Muscle of leg (tissue), 11 donors: ENCODE measurements around the gene NRDE2. TPM values are rescaled to one million over a fixed set of nuclear protein-coding genes. Genes with fewer than 3 reads are reported as not detected.

Experiments
- DNase-seq: peaks from one replicate; pipeline ENCODE4 v3.0.0; 2013
- H3K27ac ChIP-seq: one replicate; pipeline ENCODE4 v1.5.1; 2013; ENCODE audit warnings: mild to moderate bottlenecking, low read length, control low read depth
- H3K27me3 ChIP-seq: one replicate; pipeline ENCODE4 v1.6.1; 2013; ENCODE audit warnings: low read length; ENCODE audit not compliant: control insufficient read depth, insufficient read depth
- H3K36me3 ChIP-seq: one replicate; pipeline ENCODE4 v1.6.1; 2013; ENCODE audit warnings: low read length; ENCODE audit not compliant: control insufficient read depth, insufficient read depth
- H3K4me1 ChIP-seq: one replicate; pipeline ENCODE4 v1.6.1; 2013; ENCODE audit warnings: low read length; ENCODE audit not compliant: control insufficient read depth, insufficient read depth
- H3K4me3 ChIP-seq: one replicate; pipeline ENCODE4 v1.5.1; 2013; ENCODE audit warnings: low read length, control low read depth
- H3K9me3 ChIP-seq: replicated peaks from 2 replicates; pipeline ENCODE4 v1.6.1; 2013; ENCODE audit warnings: low read depth, low read length; ENCODE audit not compliant: control insufficient read depth
- WGBS: methylation state at CpG from one replicate; pipeline ENCODE4 v1.1.5; 2013; ENCODE audit warnings: missing lambda C conversion rate; ENCODE audit not compliant: insufficient coverage; 5-methylcytosine and 5-hydroxymethylcytosine counted together
- polyA plus RNA-seq, 8 donors: library from polyadenylated mRNA; unstranded; fragments of 120-200 nt; gene quantifications; one replicate each; pipeline versions ENCODE4 v1.2.1 to v1.2.3, GENCODE V29; 2013; ENCODE audit warnings: inconsistent platforms in 1 of 8, low replicate concordance in 1 of 8; ENCODE audit not compliant: insufficient read length in 8 of 8, insufficient read depth in 1 of 8
- total RNA-seq: library from RNA; stranded (reverse); fragments of 120-200 nt; gene quantifications from one replicate; pipeline ENCODE4 v1.2.4, GENCODE V29; 2013

The NRDE2 gene
- total and polyA plus RNA-seq, 9 donors: 7.5 to 10.9 (median 8.8) TPM

- no peaks in the 10 kb centered on the region for H3K36me3 ChIP-seq
- 80% methylated on average over 3 of the region's 7 CpGs for WGBS
- no peak overlapping the region for H3K27ac ChIP-seq
- H3K27me3 ChIP-seq: peaks cover 6% of the 10 kb centered on the region
- H3K4me3 ChIP-seq: no peak overlapping the region
- no peaks in the 10 kb centered on the region for H3K9me3 ChIP-seq
- no peaks in the 10 kb centered on the region for H3K4me1 ChIP-seq
- no peak for DNase-seq
Measured at GRCh38 chr14:90361865-90362557, 30.3 kb upstream of the NRDE2 start.

GRCh38 chr14:90358359-90358758 is 26.6 kb upstream of the NRDE2 start:
- 81% methylated on average over 3 of the region's 4 CpGs for WGBS
- H3K27me3 ChIP-seq: peaks cover 6% of the 10 kb centered on the region

GRCh38 chr14:90356925-90357324 is 25.2 kb upstream of the NRDE2 start:
- Histone ChIP-seq H3K4me3 (no peak overlapping the region), H3K36me3 (no peaks in the 10 kb centered on the region), H3K9me3 (no peaks in the 10 kb centered on the region), H3K27me3 (peaks cover 2% of the 10 kb centered on the region), H3K4me1 (peaks cover 3% of the 10 kb centered on the region), H3K27ac (no peak overlapping the region)
- no peak for DNase-seq
- WGBS: no CpG with 5 or more reads among the region's 1 CpG

More at GRCh38 chr14:90358359-90358758, 26.6 kb upstream of the NRDE2 start:
- no peak overlapping the region for H3K27ac ChIP-seq
- H3K36me3 ChIP-seq: no peaks in the 10 kb centered on the region
- H3K9me3 ChIP-seq: no peaks in the 10 kb centered on the region
- no peak overlapping the region for H3K4me3 ChIP-seq
- H3K4me1 ChIP-seq: peaks cover 3% of the 10 kb centered on the region
- no peak for DNase-seq

- no peak for DNase-seq
- Histone ChIP-seq H3K27ac (no peak overlapping the region), H3K9me3 (no peaks in the 10 kb centered on the region), H3K36me3 (no peaks in the 10 kb centered on the region), H3K27me3 (peaks cover 2% of the 10 kb centered on the region), H3K4me1 (peaks cover 3% of the 10 kb centered on the region), H3K4me3 (no peak overlapping the region)
- WGBS: 59% methylated on average over 5 of the region's 8 CpGs
Measured at GRCh38 chr14:90355540-90356518, 24.1 kb upstream of the NRDE2 start.

GRCh38 chr14:90354551-90355298 is 23.0 kb upstream of the NRDE2 start:
- Histone ChIP-seq H3K36me3 (no peaks in the 10 kb centered on the region), H3K27me3 (peaks cover 2% of the 10 kb centered on the region), H3K4me3 (no peak overlapping the region), H3K9me3 (no peaks in the 10 kb centered on the region), H3K4me1 (peaks cover 3% of the 10 kb centered on the region), H3K27ac (no peak overlapping the region)
- WGBS: 67% methylated on average over 9 of the region's 16 CpGs
- DNase-seq: peak; percentile 16

GRCh38 chr14:90349739-90350138 is 18.0 kb upstream of the NRDE2 start:
- Histone ChIP-seq H3K27me3 (peaks cover 2% of the 10 kb centered on the region), H3K4me1 (peaks cover 3% of the 10 kb centered on the region), H3K27ac (no peak overlapping the region), H3K4me3 (no peak overlapping the region), H3K36me3 (no peaks in the 10 kb centered on the region), H3K9me3 (no peaks in the 10 kb centered on the region)
- 42% methylated on average over 4 of the region's 4 CpGs for WGBS
- DNase-seq: no peak

GRCh38 chr14:90348270-90348669 is 16.5 kb upstream of the NRDE2 start:
- Histone ChIP-seq H3K4me3 (no peak overlapping the region), H3K4me1 (no peaks in the 10 kb centered on the region), H3K36me3 (no peaks in the 10 kb centered on the region), H3K9me3 (no peaks in the 10 kb centered on the region), H3K27me3 (peaks cover 2% of the 10 kb centered on the region), H3K27ac (no peak overlapping the region)
- WGBS: no CpG with 5 or more reads among the region's 2 CpGs
- no peak for DNase-seq

- H3K9me3 ChIP-seq: no peaks in the 10 kb centered on the region
- H3K36me3 ChIP-seq: no peaks in the 10 kb centered on the region
- no peak for DNase-seq
- H3K4me1 ChIP-seq: no peaks in the 10 kb centered on the region
- H3K27ac ChIP-seq: no peak overlapping the region
- H3K27me3 ChIP-seq: peaks cover 5% of the 10 kb centered on the region
- no peak overlapping the region for H3K4me3 ChIP-seq
Measured at GRCh38 chr14:90345239-90345557, 13.5 kb upstream of the NRDE2 start.

- H3K27me3 ChIP-seq: peaks cover 5% of the 10 kb centered on the region
- H3K36me3 ChIP-seq: no peaks in the 10 kb centered on the region
- DNase-seq: no peak
- H3K4me3 ChIP-seq: no peak overlapping the region
- H3K4me1 ChIP-seq: no peaks in the 10 kb centered on the region
- WGBS: 50% methylated on average over 1 of the region's 10 CpGs
- no peaks in the 10 kb centered on the region for H3K9me3 ChIP-seq
- no peak overlapping the region for H3K27ac ChIP-seq
Measured at GRCh38 chr14:90344331-90345238, 12.8 kb upstream of the NRDE2 start.
